ENCODE data around the gene SNAPIN.

Gene SNAPIN

GRCh38 chr1:153688736-153689328 is 30.3 kb downstream of the SNAPIN start:
- DNase-seq (ENCODE audit: extremely low read depth, low read depth): no peak
- TF ChIP-seq, protein P1, sequence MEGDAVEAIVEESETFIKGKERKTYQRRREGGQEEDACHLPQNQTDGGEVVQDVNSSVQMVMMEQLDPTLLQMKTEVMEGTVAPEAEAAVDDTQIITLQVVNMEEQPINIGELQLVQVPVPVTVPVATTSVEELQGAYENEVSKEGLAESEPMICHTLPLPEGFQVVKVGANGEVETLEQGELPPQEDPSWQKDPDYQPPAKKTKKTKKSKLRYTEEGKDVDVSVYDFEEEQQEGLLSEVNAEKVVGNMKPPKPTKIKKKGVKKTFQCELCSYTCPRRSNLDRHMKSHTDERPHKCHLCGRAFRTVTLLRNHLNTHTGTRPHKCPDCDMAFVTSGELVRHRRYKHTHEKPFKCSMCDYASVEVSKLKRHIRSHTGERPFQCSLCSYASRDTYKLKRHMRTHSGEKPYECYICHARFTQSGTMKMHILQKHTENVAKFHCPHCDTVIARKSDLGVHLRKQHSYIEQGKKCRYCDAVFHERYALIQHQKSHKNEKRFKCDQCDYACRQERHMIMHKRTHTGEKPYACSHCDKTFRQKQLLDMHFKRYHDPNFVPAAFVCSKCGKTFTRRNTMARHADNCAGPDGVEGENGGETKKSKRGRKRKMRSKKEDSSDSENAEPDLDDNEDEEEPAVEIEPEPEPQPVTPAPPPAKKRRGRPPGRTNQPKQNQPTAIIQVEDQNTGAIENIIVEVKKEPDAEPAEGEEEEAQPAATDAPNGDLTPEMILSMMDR (IDR thresholded peaks at IDR 0.05; ENCODE audit: low read depth, low read length): no peak

DNA sequence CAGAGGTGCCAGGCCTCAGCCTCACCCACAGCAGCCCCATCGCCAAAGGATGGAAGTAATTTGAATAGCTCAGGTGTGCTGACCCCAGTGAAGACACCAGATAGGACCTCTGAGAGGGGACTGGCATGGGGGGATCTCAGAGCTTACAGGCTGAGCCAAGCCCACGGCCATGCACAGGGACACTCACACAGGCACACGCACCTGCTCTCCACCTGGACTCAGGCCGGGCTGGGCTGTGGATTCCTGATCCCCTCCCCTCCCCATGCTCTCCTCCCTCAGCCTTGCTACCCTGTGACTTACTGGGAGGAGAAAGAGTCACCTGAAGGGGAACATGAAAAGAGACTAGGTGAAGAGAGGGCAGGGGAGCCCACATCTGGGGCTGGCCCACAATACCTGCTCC is 35.0 kb downstream of the SNAPIN start:
- TF ChIP-seq, protein P1 (IDR thresholded peaks at IDR 0.05; ENCODE audit: low read depth, low read length): no peak
- DNase-seq (ENCODE audit: extremely low read depth, low read depth): no peak

DNA sequence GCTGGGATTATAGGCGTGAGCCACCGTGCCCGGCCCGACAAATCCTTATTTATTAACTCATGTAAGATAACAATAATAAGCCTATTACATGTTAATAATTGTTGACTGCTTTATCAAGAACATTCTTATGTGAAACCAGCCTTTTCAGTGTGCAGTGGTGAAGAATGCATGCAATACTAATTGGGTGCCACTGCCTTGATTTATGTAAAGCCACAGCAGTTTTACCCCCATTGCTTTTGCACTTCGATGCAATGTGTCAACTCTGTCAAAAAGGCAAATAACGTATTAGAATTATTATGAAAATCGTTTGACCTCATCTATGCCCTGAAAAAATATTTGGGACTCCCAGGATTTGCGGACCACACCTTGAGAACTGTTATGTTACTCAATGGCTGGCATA is 38.2 kb downstream of the SNAPIN start:
- DNase-seq (ENCODE audit: extremely low read depth, low read depth): no peak
- TF ChIP-seq, protein P1 (IDR thresholded peaks at IDR 0.05; ENCODE audit: low read depth, low read length): no peak

DNA sequence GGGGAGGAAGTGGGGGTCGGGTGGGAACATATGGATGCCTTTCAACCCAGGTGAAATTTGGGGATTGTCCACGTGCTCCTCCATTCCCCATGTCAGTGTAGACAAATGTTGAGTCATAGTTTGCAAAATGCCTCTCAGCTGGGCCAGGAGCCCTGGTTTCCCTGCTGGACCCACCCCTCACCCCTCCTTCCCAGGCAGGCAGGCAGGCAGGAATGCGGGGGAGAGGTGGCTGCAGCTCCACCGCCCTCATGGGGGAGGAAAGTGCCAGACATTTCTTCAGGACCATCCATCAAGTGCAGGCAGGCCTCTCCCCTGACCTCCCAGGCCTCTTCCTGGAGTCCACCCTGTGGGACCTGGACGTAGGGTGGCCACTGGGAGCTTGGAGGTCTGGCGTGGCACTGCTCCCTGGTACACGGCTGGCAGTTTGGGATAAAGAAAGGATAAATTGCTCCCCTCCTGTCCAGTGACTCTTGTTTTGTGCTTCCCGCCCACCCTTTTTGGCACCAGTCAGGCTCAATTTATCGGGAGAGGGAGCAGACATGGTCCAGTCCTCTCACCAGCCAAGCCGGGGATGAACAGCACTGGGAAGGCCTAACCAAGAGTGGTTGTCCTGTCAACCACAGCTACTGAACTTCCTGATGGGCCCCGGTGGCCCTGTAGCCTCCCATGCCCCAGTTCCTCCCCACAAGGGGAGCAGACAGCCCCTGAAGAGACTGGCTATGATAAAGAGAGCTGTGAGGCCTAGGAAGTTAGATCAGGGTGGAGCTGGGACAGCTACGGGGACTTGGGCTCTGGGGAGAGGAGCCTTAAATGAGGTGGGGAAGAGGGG is 38.9 kb downstream of the SNAPIN start:
- DNase-seq (ENCODE audit: extremely low read depth, low read depth): no peak

DNA sequence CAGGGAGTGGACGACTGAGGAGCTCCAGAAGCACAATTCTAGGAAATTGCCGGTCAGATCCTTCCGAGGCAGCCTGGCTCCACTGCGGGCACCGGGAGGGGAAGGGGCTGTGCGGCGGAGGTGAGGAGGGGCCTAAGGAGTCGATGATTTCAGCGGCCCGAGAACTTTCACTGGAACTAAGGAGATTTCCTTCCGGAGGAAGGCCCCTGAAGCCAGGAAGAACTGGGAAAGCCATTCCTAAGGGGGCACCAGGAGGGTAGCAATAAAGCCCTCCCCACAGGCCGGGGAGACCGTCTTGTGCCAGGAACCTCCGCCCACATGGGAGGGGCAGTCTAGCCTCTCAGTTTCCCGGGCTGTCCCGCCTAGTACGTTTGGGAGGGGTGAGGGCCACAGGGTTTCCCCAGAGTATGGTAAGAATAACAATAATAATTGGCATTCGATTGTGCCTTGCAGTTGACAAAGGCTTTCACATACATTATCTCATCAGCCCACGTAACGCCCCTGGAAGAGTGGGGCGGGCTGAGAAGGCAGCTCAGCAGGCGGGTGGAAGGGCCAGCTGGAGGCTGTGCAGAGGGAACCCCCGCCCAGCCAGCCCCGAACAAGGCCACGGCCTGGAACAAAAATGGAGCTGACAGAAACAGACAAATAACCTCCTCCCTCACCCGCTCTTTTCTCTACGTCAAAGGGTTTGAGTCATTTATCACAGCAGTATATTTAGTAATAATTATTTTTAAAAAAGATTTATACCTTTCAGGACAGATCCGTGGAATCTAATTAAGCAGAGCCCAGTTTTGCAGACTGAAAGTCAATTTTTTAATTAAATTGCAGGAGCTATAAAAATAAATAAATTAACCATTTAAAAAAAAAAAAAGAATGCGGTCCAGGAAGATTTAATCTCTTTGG is 39.8 kb downstream of the SNAPIN start:
- TF ChIP-seq, protein P1 (IDR thresholded peaks at IDR 0.05; ENCODE audit: low read depth, low read length): no peak
- no peak for DNase-seq (ENCODE audit: extremely low read depth, low read depth)

More for the DNA sequence above, 38.9 kb downstream of the SNAPIN start:
- TF ChIP-seq, protein P1 (IDR thresholded peaks at IDR 0.05; ENCODE audit: low read depth, low read length): no peak

DNA sequence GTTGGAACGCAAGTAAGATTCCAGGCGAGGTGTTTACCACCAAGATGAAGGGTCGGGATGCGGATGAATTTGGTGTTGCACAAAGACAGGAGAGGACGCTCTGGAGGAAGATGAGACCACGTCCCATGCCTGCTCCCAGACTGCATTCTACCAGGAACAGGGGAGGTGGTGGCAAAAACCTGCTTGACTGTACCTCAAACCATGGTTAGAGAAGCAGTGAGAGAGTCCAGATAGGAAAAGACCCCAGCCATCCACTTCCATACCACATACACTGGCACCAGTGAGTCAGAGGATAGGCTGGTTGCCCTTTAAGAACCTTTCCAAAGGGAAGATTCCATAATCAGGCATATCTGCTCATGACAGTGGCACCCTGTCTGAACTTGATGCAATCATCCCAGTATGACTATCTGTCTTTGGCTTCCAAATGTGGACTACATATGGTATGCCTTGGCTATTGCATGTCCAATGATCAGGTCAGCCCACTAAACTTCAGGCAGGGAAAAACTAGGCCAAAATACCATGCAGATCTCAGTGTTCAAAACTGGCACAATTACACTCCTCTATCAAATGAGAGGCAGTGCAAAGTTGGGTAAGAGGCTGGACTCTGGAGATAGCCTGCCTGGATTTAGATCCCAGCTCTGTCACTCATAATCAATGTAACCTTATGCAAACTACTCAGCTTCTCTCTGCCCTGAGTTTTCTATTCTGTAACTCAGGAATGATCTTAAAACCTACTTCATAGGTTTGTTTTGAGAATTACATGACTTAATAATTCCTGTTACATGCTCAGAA is 40.6 kb downstream of the SNAPIN start:
- DNase-seq (ENCODE audit: extremely low read depth, low read depth): peak; percentile 10
- TF ChIP-seq, protein P1 (IDR thresholded peaks at IDR 0.05; ENCODE audit: low read depth, low read length): no peak
